ENCODE results near the gene C19orf73.

GRCh38 chr19:49109569-49110233 is 9.2 kb downstream of the C19orf73 start:
- TF ChIP-seq CTCF (IDR thresholded peaks at IDR 0.05 in 2 of 3, conservative IDR thresholded peaks at IDR 0.05 in 1 of 3; ENCODE audit: borderline replicate concordance in 1 of 3, insufficient read depth in 1 of 3, low read depth in 2 of 3, low read length in 2 of 3) (no peak), POLR2A (IDR thresholded peaks at IDR 0.05; ENCODE audit: borderline replicate concordance, extremely low read depth, insufficient read depth, insufficient read length) (no peak), SIN3A (IDR thresholded peaks at IDR 0.05; ENCODE audit: low read depth) (no peak), SP1 (IDR thresholded peaks at IDR 0.05; ENCODE audit: low read depth) (no peak), ZFX (IDR thresholded peaks at IDR 0.05) (no peak), MAX (IDR thresholded peaks at IDR 0.05) (no peak), EZH2 (IDR thresholded peaks at IDR 0.05) (no peak), ATF3 (IDR thresholded peaks at IDR 0.05) (no peak), REST (IDR thresholded peaks at IDR 0.05; ENCODE audit: low read depth) (no peak), EZH2phosphoT487 (IDR thresholded peaks at IDR 0.05; ENCODE audit: borderline replicate concordance) (no peak), POLR2AphosphoS5 (IDR thresholded peaks at IDR 0.05; ENCODE audit: low read depth, low read length) (no peak), ZNF274 (IDR thresholded peaks at IDR 0.05; ENCODE audit: low read depth, low read length) (no peak), ZBTB33 (IDR thresholded peaks at IDR 0.05; ENCODE audit: extremely low read depth, insufficient replicate concordance, low read length) (no peak), CEBPB (IDR thresholded peaks at IDR 0.05; ENCODE audit: low read depth) (no peak)
